CD8-positive, alpha-beta memory T cell (primary cell): ENCODE measurements around the gene PPP1R7. TPM values are rescaled to one million over a fixed set of nuclear protein-coding genes. Genes with fewer than 3 reads are reported as not detected.

Source experiments
- CTCF ChIA-PET: fragments of 350-600 bp; sonication (Branson Sonifier 250); formaldehyde crosslinking; loops from one replicate; lab custom pipeline; 2021; ENCODE audit warnings: antibody characterized with exemption; lab: Charles Lee
- POLR2A ChIA-PET: fragments of 350-600 bp; sonication (Branson Sonifier 250); formaldehyde crosslinking; loops from one replicate; lab custom pipeline; 2021; ENCODE audit warnings: antibody characterized with exemption; lab: Charles Lee
- DNase-seq, 5 donors: peaks; one replicate each; pipeline versions ENCODE4 v3.0.0 to v3.0.0-alpha.2; 2020 to 2022; ENCODE audit warnings: mixed read lengths in 1 of 5
- H3K27ac ChIP-seq: one replicate; pipeline ENCODE4 v1.7.0; 2013; ENCODE audit warnings: low read depth, mild to moderate bottlenecking, low read length, moderate library complexity
- H3K27me3 ChIP-seq: 2 replicates; pipeline ENCODE4 v1.7.0; 2013; ENCODE audit warnings: low read length, mild to moderate bottlenecking; ENCODE audit not compliant: insufficient read depth, poor library complexity, severe bottlenecking
- H3K36me3 ChIP-seq: 2 replicates; pipeline ENCODE4 v1.7.0; 2013; ENCODE audit warnings: mild to moderate bottlenecking, low read length, moderate library complexity; ENCODE audit not compliant: insufficient read depth
- H3K4me1 ChIP-seq: 2 replicates; pipeline ENCODE4 v1.7.0; 2013; ENCODE audit warnings: mild to moderate bottlenecking, low read length, moderate library complexity; ENCODE audit not compliant: insufficient read depth
- H3K4me3 ChIP-seq: 2 replicates; pipeline ENCODE4 v1.7.0; 2013; ENCODE audit warnings: mild to moderate bottlenecking, low read length
- H3K9me3 ChIP-seq: 2 replicates; pipeline ENCODE4 v1.7.0; 2013; ENCODE audit warnings: mild to moderate bottlenecking, low read length
- H3K27ac Mint-ChIP-seq, 8 donors: one replicate each; pipeline ENCODE4 v1.8.0; 2020 to 2021; ENCODE audit warnings: mixed read lengths in 8 of 8, mild to moderate bottlenecking in 6 of 8, inconsistent platforms in 3 of 8, moderate library complexity in 3 of 8
- H3K27me3 Mint-ChIP-seq, 2 donors: one replicate each; pipeline ENCODE4 v1.8.0; 2020 to 2021; ENCODE audit warnings: mixed read lengths in 2 of 2, mild to moderate bottlenecking in 1 of 2, moderate library complexity in 1 of 2
- H3K36me3 Mint-ChIP-seq, 3 donors: one replicate each; pipeline ENCODE4 v1.8.0; 2020 to 2021; ENCODE audit warnings: mixed read lengths in 3 of 3, inconsistent platforms in 1 of 3, mild to moderate bottlenecking in 1 of 3
- H3K4me1 Mint-ChIP-seq, 3 donors: one replicate each; pipeline ENCODE4 v1.8.0; 2020 to 2021; ENCODE audit warnings: mixed read lengths in 3 of 3, inconsistent platforms in 1 of 3, mild to moderate bottlenecking in 1 of 3
- H3K4me3 Mint-ChIP-seq, 7 donors: one replicate each; pipeline ENCODE4 v1.8.0; 2020 to 2021; ENCODE audit warnings: mixed read lengths in 7 of 7, mild to moderate bottlenecking in 6 of 7, moderate library complexity in 4 of 7, inconsistent platforms in 2 of 7
- H3K9me3 Mint-ChIP-seq, 5 donors: one replicate each; pipeline ENCODE4 v1.8.0; 2020 to 2022; ENCODE audit warnings: mixed read lengths in 5 of 5, mild to moderate bottlenecking in 3 of 5, moderate library complexity in 2 of 5, inconsistent platforms in 1 of 5
- polyA plus RNA-seq: library from polyadenylated mRNA; unstranded; fragments of 300-500 nt; fragmentation: Illumina TruSeq; gene quantifications from one replicate; pipeline ENCODE4 v1.2.3, GENCODE V29; 2021
- total RNA-seq, 2 experiments: library from RNA; stranded (reverse); gene quantifications; one replicate each; pipeline ENCODE4 v1.2.3, GENCODE V29; 2021

PPP1R7 gene
- total and polyA plus RNA-seq, 3 experiments from 2014 or later, result 82.6 to 132 (median 87.2) TPM

DNA sequence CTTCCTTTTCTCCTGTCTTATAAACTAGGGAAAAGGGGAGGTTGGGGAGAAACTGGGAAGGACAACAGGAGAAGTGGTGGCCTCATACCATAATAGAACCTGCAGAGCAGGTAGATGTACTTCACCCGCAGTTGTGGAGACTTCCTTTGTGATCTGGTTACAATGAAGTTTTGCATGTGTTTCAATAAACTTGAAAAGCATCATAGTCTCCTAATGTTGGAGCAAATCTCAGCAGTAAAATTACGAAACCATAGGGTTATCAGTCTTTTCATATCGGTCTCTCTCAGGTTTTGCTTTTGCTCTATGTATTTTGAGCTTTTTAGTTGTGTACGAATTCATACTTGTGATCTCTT is 68.7 kb downstream of the PPP1R7 start:
- peaks cover 0 to 3% of the 10 kb centered on the region in 2 donors for H3K27me3 Mint-ChIP-seq
- H3K27ac Mint-ChIP-seq, result peak overlapping the region in 5 of 8 donors; percentile 10 to 89 (median 38)
- Histone ChIP-seq H3K27me3 (peaks cover 4% of the 10 kb centered on the region), H3K4me1 (peaks cover 7% of the 10 kb centered on the region), H3K9me3 (no peaks in the 10 kb centered on the region), H3K4me3 (peak overlapping the region; percentile 49), H3K36me3 (no peaks in the 10 kb centered on the region), H3K27ac (no peak overlapping the region)
- no peaks in the 10 kb centered on the region for H3K9me3 Mint-ChIP-seq
- H3K4me1 Mint-ChIP-seq, result peaks cover 9 to 18% (median 13%) of the 10 kb centered on the region in 3 donors
- H3K36me3 Mint-ChIP-seq, result no peaks in the 10 kb centered on the region
- POLR2A ChIA-PET, result interaction anchor here (0.8 kb wide), 1 partner anchor 97 kb away, joined by 3 read pairs; no protein-coding TSS in a partner anchor
- DNase-seq, result no peak
- CTCF ChIA-PET, result interaction anchor here (0.7 kb wide), 1 partner anchor 328 kb away, joined by 3 read pairs; no protein-coding TSS in a partner anchor
- peak overlapping the region; percentile 78 to 95 (median 89) for H3K4me3 Mint-ChIP-seq

DNA sequence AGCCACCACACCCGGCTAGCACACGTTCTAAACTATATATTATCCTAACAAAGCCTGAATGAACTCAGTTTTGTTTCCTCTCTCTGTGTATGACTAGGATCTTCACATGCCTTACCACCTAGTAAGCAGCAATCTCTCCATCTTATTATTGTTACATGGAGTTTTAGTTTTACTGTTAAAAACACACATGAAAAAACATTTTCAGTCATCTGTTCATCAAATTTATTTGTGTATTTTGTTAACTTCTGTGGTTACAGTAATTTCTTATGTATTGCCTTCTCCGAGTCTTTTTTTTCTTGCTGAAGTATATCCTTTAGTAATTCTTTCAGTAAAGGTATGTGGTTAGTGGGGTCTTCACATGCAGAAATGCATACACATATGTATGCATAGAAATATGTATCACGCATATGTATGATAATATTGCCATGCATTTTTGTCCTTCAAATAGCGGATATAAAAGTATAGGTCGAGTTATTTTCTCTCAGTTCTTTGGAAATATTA is 69.6 kb downstream of the PPP1R7 start:
- Mint-ChIP-seq H3K4me1 (peaks cover 13 to 23% (median 13%) of the 10 kb centered on the region in 3 donors), H3K27ac (peak overlapping the region in 1 of 8 donors; percentile 4), H3K36me3 (no peaks in the 10 kb centered on the region), H3K4me3 (peak overlapping the region in 2 of 7 donors; percentile 40 to 85), H3K9me3 (no peaks in the 10 kb centered on the region), H3K27me3 (peaks cover 0 to 3% of the 10 kb centered on the region in 2 donors)
- Histone ChIP-seq H3K4me3 (no peak overlapping the region), H3K27me3 (peaks cover 4% of the 10 kb centered on the region), H3K9me3 (no peaks in the 10 kb centered on the region), H3K4me1 (peaks cover 7% of the 10 kb centered on the region), H3K27ac (no peak overlapping the region), H3K36me3 (no peaks in the 10 kb centered on the region)
- ChIA-PET CTCF (interaction anchor here (0.7 kb wide), 1 partner anchor 328 kb away, joined by 3 read pairs; no protein-coding TSS in a partner anchor), POLR2A (no interaction called here)
- DNase-seq, result no peak

DNA sequence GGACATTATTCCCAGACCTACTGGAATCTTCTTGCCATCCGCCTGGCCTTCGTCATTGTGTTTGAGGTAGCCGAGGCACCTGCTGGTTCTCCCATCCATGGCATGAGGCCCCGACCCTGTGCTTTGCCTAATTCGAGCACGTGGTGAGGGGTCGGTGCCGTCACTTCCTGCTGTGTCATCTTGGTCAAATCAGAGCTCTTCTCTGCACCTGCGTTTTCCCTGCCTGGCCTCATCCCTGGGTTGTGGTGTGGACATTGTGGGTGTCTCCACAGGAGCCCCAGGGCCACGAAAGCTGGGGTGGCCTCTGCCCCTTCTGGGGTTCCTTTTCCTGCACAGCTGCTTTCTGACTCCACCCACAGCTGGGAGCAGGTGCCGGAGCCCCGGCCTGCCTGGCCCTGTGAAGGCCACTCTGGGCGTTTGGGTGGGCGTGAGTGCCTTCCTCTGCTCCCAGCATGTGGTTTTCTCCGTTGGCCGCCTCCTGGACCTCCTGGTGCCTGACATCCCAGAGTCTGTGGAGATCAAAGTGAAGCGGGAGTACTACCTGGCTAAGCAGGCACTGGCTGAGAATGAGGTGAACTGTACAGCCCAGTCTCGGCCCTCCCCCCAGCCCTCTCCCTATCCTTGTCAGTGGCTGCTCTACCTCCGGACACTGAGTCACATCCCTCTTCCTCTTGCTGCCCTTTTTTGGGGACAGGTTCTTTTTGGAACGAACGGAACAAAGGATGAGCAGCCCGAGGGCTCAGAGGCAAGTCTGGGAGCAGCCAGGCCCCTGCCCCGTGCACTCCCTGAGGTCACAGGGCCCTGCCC is 73.1 kb downstream of the PPP1R7 start:
- H3K27ac ChIP-seq, result no peak overlapping the region
- no peaks in the 10 kb centered on the region for H3K36me3 ChIP-seq
- H3K9me3 ChIP-seq, result no peaks in the 10 kb centered on the region
- H3K4me1 ChIP-seq, result peaks cover 7% of the 10 kb centered on the region
- H3K27me3 ChIP-seq, result peaks cover 4% of the 10 kb centered on the region
- Mint-ChIP-seq H3K9me3 (no peaks in the 10 kb centered on the region), H3K4me1 (peaks cover 11 to 16% (median 13%) of the 10 kb centered on the region in 3 donors), H3K27ac (no peak overlapping the region), H3K27me3 (peaks cover 0 to 2% of the 10 kb centered on the region in 2 donors), H3K36me3 (peaks cover 0 to 23% (median 5%) of the 10 kb centered on the region in 3 donors), H3K4me3 (no peak overlapping the region)
- ChIA-PET POLR2A (no interaction called here), CTCF (no interaction called here)
- no peak overlapping the region for H3K4me3 ChIP-seq
- peak in 1 of 5 donors; percentile 42 for DNase-seq

DNA sequence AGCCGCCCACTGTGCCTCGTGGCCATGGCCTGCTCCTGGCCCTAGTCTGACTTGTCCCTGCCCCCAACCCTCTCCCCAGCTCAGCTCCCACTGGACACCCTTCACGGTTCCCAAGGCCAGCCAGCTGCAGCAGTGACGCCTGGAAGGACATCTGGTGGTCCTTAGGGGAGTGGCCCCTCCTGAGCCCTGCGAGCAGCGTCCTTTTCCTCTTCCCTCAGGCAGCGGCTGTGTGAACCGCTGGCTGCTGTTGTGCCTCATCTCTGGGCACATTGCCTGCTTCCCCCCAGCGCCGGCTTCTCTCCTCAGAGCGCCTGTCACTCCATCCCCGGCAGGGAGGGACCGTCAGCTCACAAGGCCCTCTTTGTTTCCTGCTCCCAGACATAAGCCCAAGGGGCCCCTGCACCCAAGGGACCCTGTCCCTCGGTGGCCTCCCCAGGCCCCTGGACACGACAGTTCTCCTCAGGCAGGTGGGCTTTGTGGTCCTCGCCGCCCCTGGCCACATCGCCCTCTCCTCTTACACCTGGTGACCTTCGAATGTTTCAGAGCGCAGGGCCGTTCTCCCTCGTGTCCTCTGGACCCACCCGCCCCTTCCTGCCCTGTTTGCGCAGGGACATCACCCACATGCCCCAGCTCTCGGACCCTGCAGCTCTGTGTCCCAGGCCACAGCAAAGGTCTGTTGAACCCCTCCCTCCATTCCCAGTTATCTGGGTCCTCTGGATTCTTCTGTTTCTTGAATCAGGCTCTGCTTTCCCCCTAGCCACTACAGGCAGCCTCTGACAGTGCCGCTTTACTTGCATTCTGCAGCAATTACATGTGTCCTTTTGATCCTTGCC is 74.0 kb downstream of the PPP1R7 start:
- H3K9me3 Mint-ChIP-seq, result no peaks in the 10 kb centered on the region
- H3K27me3 Mint-ChIP-seq, result no peaks in the 10 kb centered on the region
- peak in 1 of 5 donors; percentile 43 for DNase-seq
- peaks cover 3% of the 10 kb centered on the region for H3K27me3 ChIP-seq
- peak overlapping the region in 2 of 8 donors; percentile 34 to 51 for H3K27ac Mint-ChIP-seq
- no peaks in the 10 kb centered on the region for H3K4me1 ChIP-seq
- H3K4me1 Mint-ChIP-seq, result peaks cover 3 to 8% (median 5%) of the 10 kb centered on the region in 3 donors
- H3K27ac ChIP-seq, result no peak overlapping the region
- peaks cover 5% of the 10 kb centered on the region for H3K36me3 ChIP-seq
- H3K4me3 ChIP-seq, result no peak overlapping the region
- ChIA-PET CTCF (no interaction called here), POLR2A (no interaction called here)
- no peaks in the 10 kb centered on the region for H3K9me3 ChIP-seq
- H3K4me3 Mint-ChIP-seq, result peak overlapping the region in 1 of 7 donors; percentile 77
- peaks cover 0 to 30% (median 5%) of the 10 kb centered on the region in 3 donors for H3K36me3 Mint-ChIP-seq

DNA sequence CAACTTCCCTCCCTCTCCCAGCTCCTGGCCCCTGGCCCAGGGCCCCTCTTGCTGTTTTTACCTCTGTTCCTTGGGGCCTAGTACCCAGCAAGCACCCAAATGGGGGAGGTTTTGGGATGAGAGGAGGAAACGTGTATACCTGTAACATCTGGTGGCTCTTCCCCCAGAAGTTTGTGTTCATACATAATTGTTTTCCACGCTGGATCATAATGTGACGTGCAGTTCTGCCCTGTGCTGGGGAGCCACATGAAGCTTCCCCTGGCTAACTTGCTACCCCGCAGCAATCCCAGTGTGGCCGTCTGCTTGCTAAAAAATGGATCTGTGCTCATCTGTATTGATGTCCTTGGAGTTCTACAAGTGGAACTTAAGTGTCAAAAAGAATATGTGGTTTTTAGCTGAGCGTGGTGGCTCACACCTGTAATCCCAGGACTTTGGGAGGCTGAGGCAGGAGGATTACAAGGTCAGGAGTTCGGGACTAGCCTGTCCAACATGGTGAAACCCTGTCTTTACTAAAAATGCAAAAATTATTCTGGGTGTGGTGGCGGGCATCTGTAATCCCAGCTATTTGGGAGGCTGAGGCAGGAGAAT is 74.7 kb downstream of the PPP1R7 start:
- H3K36me3 Mint-ChIP-seq, result peaks cover 0 to 35% (median 5%) of the 10 kb centered on the region in 3 donors
- H3K27ac Mint-ChIP-seq, result peak overlapping the region in 1 of 8 donors; percentile 34
- POLR2A ChIA-PET, result no interaction called here

DNA sequence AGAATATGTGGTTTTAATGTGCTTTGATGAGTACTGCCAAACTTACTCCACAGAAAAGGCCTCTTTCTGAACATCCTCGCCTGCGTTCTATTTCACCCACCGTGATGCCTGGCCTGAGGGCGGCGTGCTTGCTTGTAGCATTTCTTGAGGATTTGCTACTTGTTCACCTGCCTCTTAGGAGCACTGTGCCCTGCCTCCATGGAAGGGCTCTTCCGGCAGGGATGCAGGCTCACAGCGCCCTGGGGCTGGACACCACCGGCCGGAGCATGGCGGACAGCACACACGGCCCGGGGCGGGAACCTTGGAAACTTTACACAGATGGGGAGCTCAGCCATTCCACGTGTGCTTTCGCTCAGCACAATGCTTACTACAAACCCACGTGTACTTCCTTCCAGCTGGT is 75.3 kb downstream of the PPP1R7 start:
- CTCF ChIA-PET, result no interaction called here
- Histone ChIP-seq H3K4me3 (no peak overlapping the region), H3K27ac (no peak overlapping the region), H3K27me3 (no peaks in the 10 kb centered on the region), H3K9me3 (no peaks in the 10 kb centered on the region), H3K36me3 (peaks cover 15% of the 10 kb centered on the region), H3K4me1 (no peaks in the 10 kb centered on the region)
- DNase-seq, result no peak
- H3K36me3 Mint-ChIP-seq, result peaks cover 0 to 41% (median 5%) of the 10 kb centered on the region in 3 donors
- H3K9me3 Mint-ChIP-seq, result no peaks in the 10 kb centered on the region
- POLR2A ChIA-PET, result no interaction called here
- H3K27me3 Mint-ChIP-seq, result no peaks in the 10 kb centered on the region
- no peak overlapping the region for H3K4me3 Mint-ChIP-seq
- H3K4me1 Mint-ChIP-seq, result peaks cover 0 to 7% (median 4%) of the 10 kb centered on the region in 3 donors
- H3K27ac Mint-ChIP-seq, result no peak overlapping the region

More for the DNA sequence above, 74.7 kb downstream of the PPP1R7 start:
- Histone ChIP-seq H3K36me3 (peaks cover 9% of the 10 kb centered on the region), H3K4me3 (no peak overlapping the region), H3K27me3 (no peaks in the 10 kb centered on the region), H3K4me1 (no peaks in the 10 kb centered on the region), H3K9me3 (no peaks in the 10 kb centered on the region), H3K27ac (no peak overlapping the region)
- CTCF ChIA-PET, result no interaction called here
- H3K4me1 Mint-ChIP-seq, result peaks cover 0 to 7% (median 4%) of the 10 kb centered on the region in 3 donors
- H3K27me3 Mint-ChIP-seq, result no peaks in the 10 kb centered on the region
- no peak overlapping the region for H3K4me3 Mint-ChIP-seq
- H3K9me3 Mint-ChIP-seq, result no peaks in the 10 kb centered on the region
- DNase-seq, result peak in 1 of 5 donors; percentile 33

DNA sequence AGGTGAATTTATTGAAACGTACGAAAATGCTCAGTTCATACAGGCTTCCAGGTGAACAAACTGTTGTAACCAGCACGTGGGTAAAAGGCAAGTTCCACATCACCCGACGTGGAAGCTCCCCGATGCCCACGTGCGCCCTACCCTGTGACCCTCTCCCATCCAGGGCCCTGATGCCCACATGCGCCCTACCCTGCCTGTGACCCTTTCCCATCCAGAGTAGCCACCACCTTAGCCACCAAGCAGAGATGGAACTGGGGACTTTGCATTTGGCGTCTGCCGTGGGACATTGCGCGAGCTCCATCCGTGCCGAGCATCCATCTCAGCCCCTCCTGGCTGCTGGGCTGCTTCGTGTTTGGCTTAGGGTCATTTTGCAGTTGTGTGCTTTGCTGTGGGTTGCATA is 75.7 kb downstream of the PPP1R7 start:
- ChIA-PET POLR2A (no interaction called here), CTCF (no interaction called here)
- H3K36me3 Mint-ChIP-seq, result peaks cover 0 to 45% (median 5%) of the 10 kb centered on the region in 3 donors
- Histone ChIP-seq H3K27me3 (no peaks in the 10 kb centered on the region), H3K27ac (no peak overlapping the region), H3K9me3 (no peaks in the 10 kb centered on the region), H3K4me1 (no peaks in the 10 kb centered on the region), H3K4me3 (no peak overlapping the region), H3K36me3 (peaks cover 19% of the 10 kb centered on the region)
- H3K27ac Mint-ChIP-seq, result peak overlapping the region in 1 of 8 donors; percentile 75
- DNase-seq, result no peak
- H3K27me3 Mint-ChIP-seq, result no peaks in the 10 kb centered on the region
- H3K4me1 Mint-ChIP-seq, result peaks cover 0 to 7% (median 4%) of the 10 kb centered on the region in 3 donors
- no peaks in the 10 kb centered on the region for H3K9me3 Mint-ChIP-seq
- no peak overlapping the region for H3K4me3 Mint-ChIP-seq
